Osteocyte (in vitro differentiated cells): Measurements from ENCODE around the gene CERS3. TPM values are rescaled to one million over a fixed set of nuclear protein-coding genes. Genes with fewer than 3 reads are reported as not detected.

Source experiments
- DNase-seq: peaks from one replicate; pipeline ENCODE4 v3.0.0; 2021; ENCODE audit warnings: mixed read lengths; ENCODE audit not compliant: unreplicated experiment; ENCODE audit errors: extremely low spot score
- H3K27ac Mint-ChIP-seq: one replicate; pipeline ENCODE4 v1.8.0; 2021; ENCODE audit warnings: mild to moderate bottlenecking, mixed read lengths; ENCODE audit not compliant: unreplicated experiment
- H3K27me3 Mint-ChIP-seq: one replicate; pipeline ENCODE4 v1.8.0; 2021; ENCODE audit warnings: mixed read lengths; ENCODE audit not compliant: unreplicated experiment
- H3K36me3 Mint-ChIP-seq: one replicate; pipeline ENCODE4 v1.8.0; 2021; ENCODE audit warnings: mixed read lengths; ENCODE audit not compliant: unreplicated experiment
- H3K4me1 Mint-ChIP-seq: one replicate; pipeline ENCODE4 v1.8.0; 2021; ENCODE audit warnings: mixed read lengths; ENCODE audit not compliant: unreplicated experiment
- H3K4me3 Mint-ChIP-seq: one replicate; pipeline ENCODE4 v1.8.0; 2021; ENCODE audit warnings: mild to moderate bottlenecking, moderate library complexity, mixed read lengths; ENCODE audit not compliant: unreplicated experiment
- H3K9me3 Mint-ChIP-seq: one replicate; pipeline ENCODE4 v1.8.0; 2021; ENCODE audit warnings: mixed read lengths; ENCODE audit not compliant: unreplicated experiment
- total RNA-seq: library from RNA; stranded (reverse); gene quantifications from 2 replicates; pipeline ENCODE4 v1.2.1, GENCODE V29; 2021
- TF ChIP-seq, protein P1 (sequence below): fragments of 200-600 bp; sonication (generic); IDR thresholded peaks from 2 replicates; pipeline ENCODE4 v1.5.0; 2021; ENCODE audit warnings: antibody characterized with exemption, mild to moderate bottlenecking, moderate library complexity

Gene CERS3
- total RNA-seq, 1 donor from 2014 or later, result not detected

DNA sequence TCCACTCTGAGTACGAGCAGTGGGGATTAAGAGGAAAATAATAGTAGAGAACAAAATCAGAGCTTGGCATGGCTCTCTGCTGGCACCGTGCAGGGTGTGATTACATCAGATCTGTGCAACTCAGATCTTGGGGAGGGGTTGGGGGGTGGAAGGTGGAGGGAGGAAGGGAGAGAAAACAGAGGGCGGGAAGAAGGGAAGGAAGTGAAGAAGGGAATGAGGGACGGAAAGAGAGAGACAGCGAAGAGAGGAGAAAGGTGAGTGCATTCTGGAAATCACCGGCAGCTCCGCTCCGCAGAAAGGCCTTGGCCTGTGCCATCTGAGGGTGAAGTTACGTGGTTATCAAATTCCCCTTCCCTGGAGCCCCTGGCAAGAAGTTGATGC lies 156.0 kb downstream of the CERS3 start:
- TF ChIP-seq, protein P1, sequence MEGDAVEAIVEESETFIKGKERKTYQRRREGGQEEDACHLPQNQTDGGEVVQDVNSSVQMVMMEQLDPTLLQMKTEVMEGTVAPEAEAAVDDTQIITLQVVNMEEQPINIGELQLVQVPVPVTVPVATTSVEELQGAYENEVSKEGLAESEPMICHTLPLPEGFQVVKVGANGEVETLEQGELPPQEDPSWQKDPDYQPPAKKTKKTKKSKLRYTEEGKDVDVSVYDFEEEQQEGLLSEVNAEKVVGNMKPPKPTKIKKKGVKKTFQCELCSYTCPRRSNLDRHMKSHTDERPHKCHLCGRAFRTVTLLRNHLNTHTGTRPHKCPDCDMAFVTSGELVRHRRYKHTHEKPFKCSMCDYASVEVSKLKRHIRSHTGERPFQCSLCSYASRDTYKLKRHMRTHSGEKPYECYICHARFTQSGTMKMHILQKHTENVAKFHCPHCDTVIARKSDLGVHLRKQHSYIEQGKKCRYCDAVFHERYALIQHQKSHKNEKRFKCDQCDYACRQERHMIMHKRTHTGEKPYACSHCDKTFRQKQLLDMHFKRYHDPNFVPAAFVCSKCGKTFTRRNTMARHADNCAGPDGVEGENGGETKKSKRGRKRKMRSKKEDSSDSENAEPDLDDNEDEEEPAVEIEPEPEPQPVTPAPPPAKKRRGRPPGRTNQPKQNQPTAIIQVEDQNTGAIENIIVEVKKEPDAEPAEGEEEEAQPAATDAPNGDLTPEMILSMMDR, result no peak
- Mint-ChIP-seq H3K27me3 (peaks cover 27% of the 10 kb centered on the region), H3K27ac (no peak overlapping the region)

DNA sequence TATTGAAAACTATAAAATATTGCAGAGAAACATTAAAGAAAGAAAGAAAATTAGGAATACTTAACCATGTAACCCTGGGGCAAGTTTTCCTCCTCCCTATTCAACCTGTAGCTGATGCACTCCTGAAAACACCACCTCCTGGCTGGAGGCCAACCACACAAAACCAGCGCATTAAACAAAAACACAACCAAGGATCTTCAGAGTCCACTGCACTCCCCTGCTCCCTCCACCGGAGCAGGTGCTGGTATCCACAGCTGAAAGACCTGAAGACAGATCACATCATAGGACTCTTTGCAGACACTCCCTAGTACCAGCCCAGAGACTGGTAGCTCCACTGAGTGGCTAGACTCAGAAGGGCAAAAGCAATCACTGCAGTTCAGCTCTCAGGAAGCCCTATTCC lies 173.4 kb downstream of the CERS3 start:
- Mint-ChIP-seq H3K4me3 (no peak overlapping the region), H3K4me1 (peaks cover 1% of the 10 kb centered on the region), H3K27me3 (peaks cover 3% of the 10 kb centered on the region), H3K9me3 (peaks cover 5% of the 10 kb centered on the region), H3K36me3 (no peaks in the 10 kb centered on the region), H3K27ac (no peak overlapping the region)
- TF ChIP-seq, protein P1, result no peak
- no peak for DNase-seq

More for the DNA sequence above, 156.0 kb downstream of the CERS3 start:
- DNase-seq, result no peak
- H3K4me1 Mint-ChIP-seq, result no peaks in the 10 kb centered on the region
- H3K36me3 Mint-ChIP-seq, result no peaks in the 10 kb centered on the region
- H3K9me3 Mint-ChIP-seq, result peaks cover 9% of the 10 kb centered on the region
- H3K4me3 Mint-ChIP-seq, result no peak overlapping the region

DNA sequence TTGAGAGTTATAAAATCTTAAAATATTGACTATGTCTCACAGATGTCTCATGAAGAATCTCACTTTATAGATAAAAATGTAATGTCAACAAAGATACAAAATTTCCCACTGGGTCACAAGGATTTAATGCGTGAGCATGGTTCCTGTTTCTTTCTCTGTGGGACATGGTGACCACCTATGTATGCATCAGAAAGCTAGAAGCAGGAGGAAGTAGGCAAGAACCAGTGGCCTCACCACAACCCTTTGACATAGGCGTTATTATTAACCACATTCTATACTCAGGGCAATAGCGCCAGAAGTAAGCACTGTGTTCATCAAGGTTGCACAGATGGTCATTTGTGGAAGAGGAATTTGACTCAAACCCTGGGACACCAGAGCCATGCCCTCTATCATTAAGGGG lies 175.3 kb downstream of the CERS3 start:
- peaks cover 9% of the 10 kb centered on the region for H3K4me1 Mint-ChIP-seq
- no peak for DNase-seq
- TF ChIP-seq, protein P1, result no peak
- peaks cover 3% of the 10 kb centered on the region for H3K27me3 Mint-ChIP-seq
- no peak overlapping the region for H3K4me3 Mint-ChIP-seq
- peaks cover 4% of the 10 kb centered on the region for H3K9me3 Mint-ChIP-seq
- H3K27ac Mint-ChIP-seq, result no peak overlapping the region
- H3K36me3 Mint-ChIP-seq, result no peaks in the 10 kb centered on the region

DNA sequence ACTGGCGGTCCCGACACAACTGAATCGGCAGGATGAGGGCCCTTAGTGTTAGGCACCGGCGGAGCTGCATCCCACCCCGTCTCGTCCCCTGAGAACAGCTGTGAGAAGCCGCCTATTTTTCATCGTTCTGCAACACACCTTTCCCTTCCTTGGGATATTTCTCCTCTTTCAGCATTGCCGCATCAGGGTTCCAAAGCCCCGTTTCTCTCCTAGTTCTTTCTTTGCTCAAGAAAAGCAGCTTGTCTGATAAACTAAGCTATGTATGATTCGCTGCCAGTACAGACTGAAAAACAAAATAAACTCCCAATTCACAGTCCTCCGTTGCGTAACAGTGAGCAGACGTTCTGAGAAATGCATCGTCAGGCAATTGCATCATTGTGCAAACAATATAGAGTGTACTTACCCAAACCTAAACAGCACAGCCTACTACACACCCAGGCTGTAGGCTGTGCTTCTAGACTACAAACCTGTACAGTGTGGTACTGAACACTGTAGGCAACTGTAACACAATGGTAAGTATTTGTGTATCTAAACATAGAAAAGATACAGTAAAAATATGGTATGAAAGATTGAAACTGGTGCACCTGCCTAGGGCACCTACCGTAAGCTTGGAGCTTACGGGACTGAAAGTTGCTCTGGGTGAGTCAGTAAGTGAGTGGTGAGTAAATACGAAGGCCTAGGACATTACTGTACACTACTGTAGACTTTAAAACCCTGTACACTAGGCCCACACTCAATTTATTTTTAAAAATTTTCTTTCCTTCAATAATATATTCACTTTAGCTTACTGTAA lies 178.1 kb downstream of the CERS3 start:
- TF ChIP-seq, protein P1, result no peak
- Mint-ChIP-seq H3K36me3 (no peaks in the 10 kb centered on the region), H3K4me3 (peak overlapping the region; percentile 81), H3K27me3 (peaks cover 7% of the 10 kb centered on the region), H3K27ac (no peak overlapping the region), H3K4me1 (peaks cover 9% of the 10 kb centered on the region), H3K9me3 (no peaks in the 10 kb centered on the region)
- DNase-seq, result no peak

Other genes with a start within 250 kb of the CERS3 start
- 0.39 and 1.5 TPM in 2 replicates for gene ADAMTS17, start 187.0 kb downstream of the CERS3 start, total RNA-seq
- gene LINS1, start 73.2 kb upstream of the CERS3 start, total RNA-seq, result 9.3 and 9.7 TPM in 2 replicates
- gene ASB7, start 73.6 kb upstream of the CERS3 start, total RNA-seq, result 12.9 and 13.1 TPM in 2 replicates